UCSD-AML1 (cell line): ENCODE measurements around the gene TMEFF1.
A peak's percentile ranks its signal among the peaks of the same experiment; 100 is the strongest.
"Not testable (repeated sequence)": the region's sequence is repeated elsewhere in the genome, so short reads cannot be mapped to it uniquely, and the experiment has no call there.

Experiments
- DNase-seq: peaks from one replicate; lab custom pipeline; 2025; ENCODE audit not compliant: unreplicated experiment; lab: John Stamatoyannopoulos, UW

The TMEFF1 gene, protein sequence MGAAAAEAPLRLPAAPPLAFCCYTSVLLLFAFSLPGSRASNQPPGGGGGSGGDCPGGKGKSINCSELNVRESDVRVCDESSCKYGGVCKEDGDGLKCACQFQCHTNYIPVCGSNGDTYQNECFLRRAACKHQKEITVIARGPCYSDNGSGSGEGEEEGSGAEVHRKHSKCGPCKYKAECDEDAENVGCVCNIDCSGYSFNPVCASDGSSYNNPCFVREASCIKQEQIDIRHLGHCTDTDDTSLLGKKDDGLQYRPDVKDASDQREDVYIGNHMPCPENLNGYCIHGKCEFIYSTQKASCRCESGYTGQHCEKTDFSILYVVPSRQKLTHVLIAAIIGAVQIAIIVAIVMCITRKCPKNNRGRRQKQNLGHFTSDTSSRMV

DNA sequence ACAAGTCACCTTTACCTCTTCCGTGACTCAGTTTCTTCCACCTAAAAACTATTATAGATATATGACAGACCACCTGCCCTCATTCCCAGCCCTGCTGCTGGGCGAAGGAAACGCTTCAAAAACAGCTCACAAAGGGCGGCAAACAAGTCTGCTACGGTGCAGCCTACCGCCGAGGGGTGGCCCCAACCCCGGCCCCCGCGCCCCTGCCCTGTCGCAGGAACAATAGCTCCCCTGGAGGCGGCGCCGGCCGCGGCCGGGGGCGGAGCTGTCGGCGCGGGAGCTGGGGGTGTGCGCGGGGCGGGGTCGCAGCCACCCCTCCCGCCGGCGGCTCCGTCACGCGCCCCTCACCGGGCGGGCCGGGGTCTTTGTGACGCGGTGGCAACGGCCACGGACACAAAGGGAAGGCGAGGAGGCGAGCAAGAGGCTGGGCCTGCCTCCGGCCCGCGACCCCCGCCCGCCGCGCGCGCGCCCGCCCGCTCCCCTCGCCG lies at the start of gene TMEFF1:
Gene TMEFF1, plus strand, starts transcription at position 362 of the 488 bp plus-strand sequence. CDS start 396 bp downstream, outside the sequence.
- peak; percentile 29 for DNase-seq

DNA sequence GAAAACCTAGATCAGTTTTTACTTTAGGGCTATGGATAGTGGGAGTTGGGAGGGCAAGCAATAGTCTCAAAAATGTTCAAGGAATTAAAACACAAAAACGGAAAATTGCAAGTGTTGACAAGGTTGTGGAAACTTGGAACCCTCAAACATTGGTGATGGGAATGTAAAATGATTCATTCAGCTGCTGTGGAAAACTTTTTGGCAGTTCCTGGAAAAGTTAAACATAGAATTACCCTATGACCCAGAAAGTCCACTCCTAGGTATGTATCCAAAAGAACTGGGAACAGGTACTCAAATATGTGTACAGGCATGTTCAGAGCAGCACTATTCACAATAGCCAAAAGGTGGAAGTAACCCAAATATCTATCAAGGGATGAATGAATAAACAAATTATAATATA lies 47.2 kb upstream of the TMEFF1 start:
- no peak for DNase-seq

DNA sequence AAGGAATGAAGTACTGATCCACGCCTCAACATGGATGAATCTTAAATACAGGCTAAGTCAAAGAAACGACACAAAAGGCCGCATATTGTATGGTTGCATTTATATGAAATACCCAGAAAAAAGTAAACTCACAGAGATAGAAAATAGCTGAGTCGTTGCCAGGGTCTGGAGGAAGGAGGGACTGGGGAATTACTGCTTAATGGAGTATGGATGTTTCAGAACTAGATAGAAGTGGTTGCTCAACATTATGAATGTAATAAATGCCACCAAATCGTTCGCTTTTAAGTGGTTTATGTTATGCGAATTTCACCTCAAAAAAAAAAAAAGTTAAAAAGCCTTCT lies 46.8 kb upstream of the TMEFF1 start:
- no peak for DNase-seq

DNA sequence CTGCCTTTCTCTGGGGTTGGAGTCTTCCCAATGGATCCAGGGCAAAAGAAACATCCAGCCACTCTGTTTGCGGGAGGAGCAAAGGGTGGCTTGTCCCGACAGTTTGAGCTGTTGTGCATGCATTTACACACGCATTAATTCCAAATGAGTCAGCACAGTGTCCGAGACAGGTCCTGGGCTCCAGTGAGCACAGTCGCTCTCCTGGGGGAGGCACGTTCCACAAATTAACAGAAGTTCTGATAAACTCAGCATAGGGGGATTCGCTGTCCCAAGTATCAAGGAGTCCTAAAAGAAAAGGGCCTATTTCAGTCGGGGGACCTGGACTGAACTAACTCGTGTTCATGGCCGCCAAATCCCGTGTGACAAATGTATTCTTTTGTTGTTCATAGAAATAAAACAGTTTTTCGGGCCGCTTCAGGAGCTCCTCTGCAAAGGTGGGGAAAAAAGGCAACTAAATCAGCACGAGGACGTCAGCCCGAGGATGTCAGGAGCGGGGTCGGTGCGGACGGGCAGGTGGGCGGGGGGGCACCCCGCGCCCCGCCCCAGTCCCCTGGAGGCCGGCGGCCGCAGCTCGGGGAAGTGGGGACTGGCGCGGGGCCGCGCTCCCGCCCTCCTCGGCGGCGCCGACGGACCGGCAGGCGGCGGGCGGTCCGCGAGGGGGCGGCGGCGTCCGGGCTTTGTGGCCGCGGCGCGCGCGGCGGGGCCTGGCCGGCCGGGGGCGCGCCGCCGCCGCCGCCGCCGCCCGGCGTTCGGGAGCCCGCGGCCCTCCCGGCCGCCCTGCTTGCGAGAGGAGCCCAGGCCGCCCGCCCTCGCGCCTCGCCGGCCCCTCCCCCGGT lies 46.2 kb upstream of the TMEFF1 start, which contains the start of gene MSANTD3:
Gene MSANTD3, plus strand, starts transcription at position 614 of the 836 bp plus-strand sequence. CDS start 14,796 bp downstream, outside the sequence.
- DNase-seq = peak; percentile 68

DNA sequence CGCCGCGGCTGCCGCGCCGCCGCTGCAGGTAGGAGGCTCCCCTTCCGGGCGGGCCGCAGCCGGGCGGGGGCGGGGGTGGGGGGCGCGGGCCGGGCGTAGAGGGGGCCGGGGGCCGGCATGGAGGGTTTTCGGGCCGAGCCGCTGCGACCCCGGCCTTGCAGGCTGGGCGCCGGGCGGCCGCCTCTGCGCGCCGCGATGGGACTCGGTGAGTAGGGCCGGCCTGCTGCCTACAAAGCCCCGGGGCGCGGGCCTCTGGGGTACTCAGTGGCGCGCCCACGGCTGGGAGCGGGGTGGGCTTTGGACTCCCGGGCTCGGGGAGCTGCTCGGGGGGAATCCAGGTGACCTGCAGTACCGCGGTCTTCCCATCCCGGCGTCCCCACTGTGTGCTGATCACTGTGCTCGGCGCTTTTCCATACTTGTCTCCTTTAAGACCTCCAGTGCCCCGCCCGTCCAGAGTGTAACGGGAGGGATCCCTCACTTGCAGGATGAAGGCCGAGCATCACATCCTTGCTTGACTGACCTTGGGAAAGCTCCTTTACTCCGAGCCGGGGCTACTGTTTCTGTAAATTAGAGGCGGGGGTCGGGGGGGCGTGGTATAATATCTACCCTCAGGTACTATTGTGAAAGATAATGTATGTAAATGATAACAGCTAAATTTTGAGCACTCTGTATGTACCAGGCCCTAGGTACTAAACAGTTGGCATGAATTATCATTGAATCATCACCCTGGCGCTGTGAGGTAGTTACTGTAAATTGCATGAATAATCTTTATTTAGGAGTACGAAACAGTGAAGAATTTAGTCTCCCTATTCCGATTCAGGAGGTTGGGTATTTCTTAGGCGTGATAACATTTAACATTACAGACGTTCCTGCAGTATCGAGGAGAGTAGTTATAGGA lies 45.3 kb upstream of the TMEFF1 start:
- DNase-seq = peak; percentile 51

DNA sequence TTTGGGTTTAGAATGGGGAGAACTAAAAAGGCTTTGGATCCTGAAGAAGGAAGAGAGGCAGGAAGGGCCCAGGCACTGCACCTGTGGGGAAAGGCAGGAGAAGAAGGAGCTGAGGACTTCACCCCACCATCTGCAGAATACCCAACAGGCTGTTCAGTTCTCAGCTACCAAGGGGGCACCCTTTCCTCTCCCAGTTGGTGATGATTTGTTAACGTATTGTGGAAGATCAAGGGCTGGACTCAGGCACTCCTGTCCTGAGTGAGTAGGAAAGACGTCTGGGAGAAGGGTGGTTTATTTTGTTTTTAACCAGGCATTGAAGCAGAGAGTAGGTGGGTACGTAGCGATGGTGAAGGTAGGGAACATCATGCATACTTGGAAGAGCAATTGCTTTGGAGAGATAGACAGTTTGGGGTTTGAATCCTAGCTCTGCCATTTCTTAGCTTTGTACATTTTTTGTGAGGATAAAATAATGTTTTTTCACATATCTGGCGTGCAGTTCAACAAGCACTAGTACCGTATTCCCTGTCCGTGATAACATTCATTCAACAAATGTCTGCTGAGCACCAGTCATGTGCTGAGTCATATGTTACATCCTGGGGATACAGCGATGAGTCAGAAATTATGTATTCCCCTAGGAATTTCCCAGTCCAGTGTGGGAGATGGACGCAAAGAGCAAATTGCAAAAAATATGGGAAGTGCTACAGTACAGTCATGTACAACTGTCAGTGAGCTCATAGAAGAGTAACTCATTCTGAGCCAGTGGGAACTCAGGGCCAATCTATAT lies 43.9 kb upstream of the TMEFF1 start:
- no peak for DNase-seq

DNA sequence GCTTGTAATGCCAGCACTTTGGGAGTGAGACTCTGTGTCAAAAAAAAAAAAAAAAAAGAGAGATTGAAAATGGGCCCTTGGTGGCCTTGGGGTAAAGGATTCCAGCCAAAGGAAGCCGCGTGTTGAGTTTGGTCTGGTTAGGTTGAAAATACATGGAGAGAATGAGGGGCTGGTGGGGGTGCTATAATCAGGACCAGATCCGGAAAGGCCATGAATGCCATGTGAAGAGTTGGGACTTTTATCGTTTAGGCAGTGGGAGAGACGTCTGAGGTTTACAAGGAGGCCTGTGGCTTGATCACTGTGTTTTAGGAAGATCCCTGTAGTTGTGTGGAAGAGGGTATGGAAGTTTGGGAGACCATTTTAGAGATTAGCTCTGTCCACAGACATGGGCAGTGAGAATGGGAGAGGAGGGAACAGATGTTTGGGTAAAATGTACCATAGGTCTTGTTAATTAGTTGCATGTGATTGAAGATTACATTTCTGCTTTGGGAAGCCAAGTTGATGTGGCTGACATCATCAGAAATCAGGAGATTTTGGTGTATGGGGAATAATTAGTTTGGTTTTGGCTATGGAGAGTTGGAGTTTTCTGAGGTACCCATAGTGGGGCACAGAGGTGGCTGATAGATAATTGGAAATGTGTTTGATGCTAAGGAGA lies 42.5 kb upstream of the TMEFF1 start:
- no peak for DNase-seq

DNA sequence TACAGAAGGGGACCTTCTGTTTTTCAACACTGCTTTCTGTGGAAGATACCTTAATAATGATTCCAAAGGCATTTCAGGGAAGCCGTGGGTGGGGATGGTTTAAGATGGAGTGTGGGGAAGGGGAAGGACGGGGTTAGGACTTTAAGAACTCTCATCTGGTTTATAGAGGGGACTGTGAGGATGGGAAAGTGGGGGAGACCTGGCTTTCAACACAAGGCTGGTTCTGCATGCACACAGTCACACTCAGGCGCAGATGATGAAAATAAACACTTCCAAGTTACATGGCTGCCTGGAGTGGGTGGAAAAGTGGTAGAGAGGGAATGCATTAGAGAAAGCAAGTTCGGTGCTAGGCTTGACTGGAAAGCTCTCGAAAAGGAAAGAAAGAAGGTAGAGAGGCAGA lies 41.1 kb upstream of the TMEFF1 start:
- DNase-seq = no peak

DNA sequence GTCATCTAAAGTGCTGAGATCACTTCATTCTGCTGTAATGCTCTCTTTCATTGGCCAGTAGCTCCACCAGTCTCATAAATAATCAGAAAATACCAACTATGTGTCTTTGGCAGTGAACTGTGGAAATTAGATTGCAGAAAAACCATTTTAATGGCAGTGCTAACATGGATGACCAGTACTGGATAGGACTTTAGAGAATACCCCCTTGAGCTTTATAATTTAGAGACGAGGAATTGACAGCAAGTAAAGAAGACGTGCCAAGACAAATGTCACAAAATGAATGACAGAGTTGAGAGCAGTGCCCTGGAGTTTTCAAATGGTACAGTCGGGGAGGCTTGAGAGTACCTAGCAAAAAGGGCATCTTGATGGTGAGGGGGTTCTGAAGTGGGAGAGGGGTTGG lies 40.2 kb upstream of the TMEFF1 start:
- DNase-seq = no peak

DNA sequence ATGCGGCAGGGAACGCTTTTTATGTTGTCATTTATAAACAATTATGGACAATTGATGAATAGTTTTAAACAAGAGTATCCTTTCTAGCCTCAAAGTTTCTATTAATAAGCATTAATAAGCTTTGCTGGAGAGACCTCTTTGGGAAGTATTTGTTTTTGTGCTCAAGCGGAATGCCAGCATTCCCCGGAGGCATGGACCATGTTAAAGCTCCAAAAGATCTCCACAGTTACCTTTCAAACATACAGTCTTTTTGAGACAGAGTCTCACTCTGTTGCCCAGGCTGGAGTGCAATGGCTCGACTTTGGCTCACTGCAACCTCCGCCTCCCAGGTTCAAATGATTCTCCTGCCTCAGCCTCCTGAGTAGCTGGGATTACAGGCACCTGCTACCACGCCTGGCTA lies 36.4 kb upstream of the TMEFF1 start:
- no peak for DNase-seq

DNA sequence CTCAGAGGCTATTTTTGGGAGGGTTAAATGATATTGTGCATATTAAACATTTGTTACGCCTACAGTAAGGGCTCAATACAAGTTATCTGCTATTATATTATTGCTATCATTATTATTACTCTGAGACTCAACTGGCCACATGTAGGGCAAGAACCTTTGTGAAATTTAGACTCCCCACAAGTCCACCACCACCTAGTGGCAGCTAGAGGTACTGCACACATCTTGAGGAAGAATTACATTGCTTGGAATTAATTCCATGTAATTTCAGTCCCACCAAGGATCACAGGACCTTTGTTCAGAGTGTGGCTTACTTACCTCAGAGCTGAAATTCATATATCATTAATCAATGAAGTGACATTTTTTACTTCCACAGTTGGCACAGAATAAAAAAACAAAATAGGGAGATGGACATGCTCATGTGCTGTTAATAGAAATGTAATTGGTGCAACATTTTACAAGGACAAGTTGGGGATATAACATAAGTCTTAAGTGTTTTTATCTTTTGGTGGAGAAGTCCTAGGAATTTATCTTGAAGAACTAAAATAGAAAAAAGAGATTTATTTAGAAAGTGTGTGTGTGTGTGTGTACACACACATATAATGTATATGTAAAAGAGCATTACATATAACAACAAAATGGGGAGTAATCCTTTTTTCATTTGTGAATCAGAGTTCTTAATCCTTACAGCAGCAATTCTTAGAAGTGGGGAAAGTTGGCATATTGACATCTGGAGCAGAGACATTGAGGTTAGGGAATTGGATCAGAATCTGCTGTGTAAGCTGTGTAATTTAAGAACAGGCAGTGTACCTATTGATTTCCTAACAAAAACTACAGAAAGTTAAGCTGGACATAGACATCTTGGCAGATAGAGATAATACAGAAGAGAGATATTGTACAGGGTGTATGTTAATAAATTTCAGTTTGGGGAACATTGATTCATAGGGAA lies 34.8 kb upstream of the TMEFF1 start:
- peak; percentile 24 for DNase-seq

DNA sequence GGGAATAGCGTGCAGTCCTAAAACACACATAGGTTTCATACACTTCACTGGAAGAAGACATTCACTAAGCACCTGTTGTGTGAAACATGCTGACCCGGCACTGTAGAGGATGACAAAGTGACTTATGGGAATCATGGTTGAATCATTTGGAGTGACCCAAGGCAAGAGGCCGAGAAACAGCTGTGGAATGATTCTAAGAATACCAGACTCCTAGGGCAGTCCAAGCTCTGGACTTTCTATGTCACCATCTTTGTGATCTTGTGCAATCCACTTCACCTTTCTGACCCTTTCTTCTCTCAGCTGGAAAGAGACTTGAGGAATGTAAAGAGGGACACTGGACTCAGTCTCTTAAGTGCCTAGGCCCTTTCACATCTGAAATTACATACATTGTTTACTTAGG lies 32.9 kb upstream of the TMEFF1 start:
- no peak for DNase-seq

DNA sequence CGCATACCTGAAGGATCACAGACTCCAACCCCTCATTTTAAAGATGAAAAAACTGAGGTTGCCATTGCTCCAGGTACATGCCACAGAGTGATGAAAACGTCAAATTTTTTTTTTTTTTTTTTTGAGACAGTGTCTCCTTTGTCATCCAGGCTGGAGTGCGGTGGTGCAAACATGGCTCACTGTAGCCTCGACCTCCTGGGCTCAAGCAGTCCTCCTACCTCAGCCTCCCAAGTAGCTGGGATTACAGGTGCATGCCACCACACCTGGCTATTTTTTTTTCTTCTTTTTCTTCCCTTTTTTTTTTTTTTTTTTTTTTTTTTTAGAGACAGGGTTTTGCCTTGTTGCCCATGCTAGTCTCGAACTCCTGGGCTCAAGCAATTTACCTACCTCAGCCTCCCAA lies 32.5 kb upstream of the TMEFF1 start:
- DNase-seq = not testable (repeated sequence)

DNA sequence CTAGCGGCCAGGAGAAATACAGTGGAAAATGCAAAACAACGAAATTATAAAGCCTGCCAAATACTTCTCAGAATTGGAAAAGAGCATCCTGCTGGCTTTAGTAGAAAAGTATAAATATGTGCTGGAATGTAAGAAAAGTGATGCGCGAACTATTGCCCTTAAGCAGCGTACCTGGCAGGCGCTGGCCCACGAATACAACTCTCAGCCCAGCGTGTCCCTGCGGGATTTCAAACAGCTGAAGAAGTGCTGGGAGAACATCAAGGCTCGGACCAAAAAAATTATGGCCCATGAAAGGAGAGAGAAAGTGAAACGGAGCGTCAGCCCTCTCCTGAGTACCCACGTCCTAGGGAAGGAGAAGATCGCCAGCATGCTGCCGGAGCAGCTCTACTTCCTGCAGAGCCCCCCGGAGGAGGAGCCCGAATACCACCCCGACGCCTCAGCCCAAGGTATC lies 31.0 kb upstream of the TMEFF1 start:
- DNase-seq = no peak

DNA sequence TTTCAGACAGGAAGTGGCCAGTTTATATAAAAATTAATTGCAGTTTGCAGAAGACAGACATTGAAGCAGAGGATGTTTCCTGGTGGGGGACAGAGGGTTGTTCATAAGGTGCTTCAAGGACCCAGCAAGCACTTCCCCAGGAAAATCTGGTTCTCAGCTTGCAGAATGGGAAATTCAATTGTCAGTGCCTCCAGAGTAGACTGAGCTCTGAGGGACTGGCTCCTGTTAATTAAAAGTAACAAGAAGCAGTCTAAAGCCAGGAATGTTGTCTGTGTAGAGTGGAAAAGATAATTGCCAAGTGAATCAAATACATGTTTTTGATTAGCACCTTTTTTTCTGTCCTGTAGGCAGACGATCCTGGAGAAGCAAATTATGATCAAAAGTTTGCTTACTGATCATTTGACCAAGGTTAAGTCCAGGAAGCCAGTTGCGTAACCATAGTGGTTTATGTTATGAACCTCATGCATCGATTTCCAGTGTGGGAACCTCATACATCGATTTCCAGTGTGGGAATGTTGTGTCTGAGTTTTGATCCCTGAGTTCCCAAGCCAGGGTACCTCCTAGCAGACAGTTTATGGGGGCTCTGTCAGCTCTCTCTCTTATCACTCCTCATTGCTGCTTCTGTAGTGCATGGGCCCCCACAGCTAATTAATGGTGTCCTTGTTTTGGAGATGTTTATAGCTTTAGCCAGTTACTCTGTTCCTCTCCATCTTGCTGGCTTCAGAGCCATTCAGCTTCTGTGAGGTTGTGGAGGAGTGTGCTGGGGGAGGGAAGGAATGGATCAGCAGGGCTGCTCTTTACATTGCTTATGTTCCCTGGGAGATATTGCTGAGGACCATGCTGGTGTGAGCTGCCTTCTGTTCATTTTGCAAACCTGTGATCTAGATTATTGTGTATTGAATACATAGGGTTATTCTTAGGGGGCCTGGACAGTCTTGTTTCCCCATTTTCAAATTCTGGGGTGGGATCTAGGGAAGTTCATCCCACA lies 28.9 kb upstream of the TMEFF1 start:
- DNase-seq = no peak

DNA sequence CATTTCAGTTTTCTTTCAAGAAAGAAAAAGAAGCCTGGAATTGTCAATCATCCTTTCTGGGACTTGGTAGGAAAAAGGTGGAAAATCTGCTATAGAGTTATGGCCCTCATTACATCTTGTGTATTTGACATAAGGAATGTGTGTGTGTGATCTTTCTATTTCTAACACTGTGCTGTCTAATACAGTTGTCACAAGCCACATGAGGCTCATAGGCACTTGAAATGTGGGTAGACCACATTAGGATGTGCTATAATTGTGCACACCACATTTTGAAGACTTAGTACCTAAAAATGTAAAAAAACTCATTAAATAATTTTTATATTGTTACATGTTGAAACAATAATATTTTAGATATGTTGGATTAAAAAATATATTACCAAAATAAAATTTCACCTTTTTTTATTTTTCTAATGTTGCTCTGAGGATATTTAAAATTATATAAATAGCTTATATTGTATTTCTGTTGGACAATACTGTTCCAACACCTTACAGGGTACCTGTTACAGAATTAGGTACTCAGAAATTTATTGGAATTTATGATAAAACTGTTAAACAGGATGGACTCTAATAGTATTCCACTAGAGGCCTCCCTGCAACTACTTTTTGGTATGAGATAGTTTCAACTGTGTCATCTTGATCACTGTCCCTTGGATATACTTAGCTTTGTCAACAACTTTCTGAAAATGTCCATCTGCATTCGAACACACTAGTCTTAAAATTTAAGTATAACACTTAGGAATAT lies 27.6 kb upstream of the TMEFF1 start:
- DNase-seq = no peak
